ENCODE measurements around the gene YES1.

The YES1 gene

DNA sequence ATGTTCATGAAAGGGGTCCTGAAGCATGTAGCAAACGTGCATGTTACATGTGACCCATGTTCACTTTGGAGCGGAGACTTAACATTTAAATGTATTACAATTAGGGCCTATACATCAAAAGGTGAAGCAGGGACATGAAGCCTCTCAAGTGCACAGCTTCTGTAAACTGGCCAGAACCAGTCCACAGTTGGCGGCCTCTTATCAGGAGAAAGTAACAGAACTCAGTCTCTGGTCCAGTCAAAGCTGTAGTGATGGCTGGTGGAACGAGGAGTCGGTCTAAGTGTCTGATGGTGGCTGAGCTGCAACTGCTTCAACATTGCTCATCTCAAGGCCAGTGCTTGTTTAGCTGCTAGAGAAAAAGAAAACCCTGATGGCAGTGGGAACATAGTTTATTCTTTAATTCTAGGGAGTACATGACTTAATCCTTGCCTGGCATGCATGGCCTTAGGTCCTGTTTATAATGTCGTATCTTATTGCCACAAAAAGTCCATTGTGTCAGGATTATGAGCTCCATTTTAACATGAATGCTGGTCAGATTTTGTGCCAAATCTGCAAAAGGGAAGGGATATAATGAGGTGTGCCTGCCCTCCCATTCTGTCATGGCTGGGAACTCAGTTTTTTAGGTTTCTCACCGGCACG lies 22.2 kb upstream of the YES1 start:
- Histone ChIP-seq H2AFZ (ENCODE audit: low read depth, low read length) (no peak overlapping the region), H3K27ac (ENCODE audit: low read length) (no peak overlapping the region), H3K79me2 (ENCODE audit: low read length) (no peaks in the 10 kb centered on the region), H3K36me3 (replicated peaks; ENCODE audit: low read depth, low read length) (no peaks in the 10 kb centered on the region), H3K4me3 (ENCODE audit: low read length) (no peak overlapping the region), H4K20me1 (ENCODE audit: insufficient read depth, low read length) (no peaks in the 10 kb centered on the region), H3K9ac (ENCODE audit: low read length) (no peak overlapping the region), H3K4me2 (ENCODE audit: low read length) (no peak overlapping the region), H3K9me3 (ENCODE audit: insufficient read depth, low read length) (no peaks in the 10 kb centered on the region), H3K4me1 (ENCODE audit: low read length) (no peaks in the 10 kb centered on the region; the same call in 1 of the 2 replicates), H3K27me3 (ENCODE audit: low read depth, low read length) (no peaks in the 10 kb centered on the region)
- TF ChIP-seq, protein P1, sequence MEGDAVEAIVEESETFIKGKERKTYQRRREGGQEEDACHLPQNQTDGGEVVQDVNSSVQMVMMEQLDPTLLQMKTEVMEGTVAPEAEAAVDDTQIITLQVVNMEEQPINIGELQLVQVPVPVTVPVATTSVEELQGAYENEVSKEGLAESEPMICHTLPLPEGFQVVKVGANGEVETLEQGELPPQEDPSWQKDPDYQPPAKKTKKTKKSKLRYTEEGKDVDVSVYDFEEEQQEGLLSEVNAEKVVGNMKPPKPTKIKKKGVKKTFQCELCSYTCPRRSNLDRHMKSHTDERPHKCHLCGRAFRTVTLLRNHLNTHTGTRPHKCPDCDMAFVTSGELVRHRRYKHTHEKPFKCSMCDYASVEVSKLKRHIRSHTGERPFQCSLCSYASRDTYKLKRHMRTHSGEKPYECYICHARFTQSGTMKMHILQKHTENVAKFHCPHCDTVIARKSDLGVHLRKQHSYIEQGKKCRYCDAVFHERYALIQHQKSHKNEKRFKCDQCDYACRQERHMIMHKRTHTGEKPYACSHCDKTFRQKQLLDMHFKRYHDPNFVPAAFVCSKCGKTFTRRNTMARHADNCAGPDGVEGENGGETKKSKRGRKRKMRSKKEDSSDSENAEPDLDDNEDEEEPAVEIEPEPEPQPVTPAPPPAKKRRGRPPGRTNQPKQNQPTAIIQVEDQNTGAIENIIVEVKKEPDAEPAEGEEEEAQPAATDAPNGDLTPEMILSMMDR (IDR thresholded peaks at IDR 0.05; ENCODE audit: low read depth, low read length), result no peak
- TF ChIP-seq EZH2phosphoT487 (IDR thresholded peaks at IDR 0.05; ENCODE audit: low read depth), result no peak

DNA sequence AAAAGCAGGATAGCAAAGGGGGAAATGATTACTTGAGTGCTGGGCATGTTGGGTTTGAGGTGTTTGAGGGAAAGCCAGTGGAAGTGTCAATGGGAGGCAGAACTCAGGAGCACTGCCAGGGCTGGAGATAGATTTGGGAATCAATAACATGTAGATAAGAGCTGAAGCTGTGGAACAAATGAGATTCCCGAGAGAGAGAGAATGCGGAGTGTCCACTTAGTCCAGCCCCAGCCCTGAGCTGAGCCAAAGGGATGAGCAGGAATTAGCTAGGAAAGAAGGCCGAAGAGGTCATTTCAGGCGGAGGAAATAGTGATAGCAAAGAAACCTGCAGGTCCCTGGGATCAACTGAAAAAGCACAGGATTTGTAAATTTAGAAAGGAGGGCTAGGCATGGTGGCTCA lies 21.2 kb upstream of the YES1 start:
- Histone ChIP-seq H3K9ac (ENCODE audit: low read length) (no peak overlapping the region), H3K27me3 (ENCODE audit: low read depth, low read length) (no peaks in the 10 kb centered on the region), H3K36me3 (replicated peaks; ENCODE audit: low read depth, low read length) (no peaks in the 10 kb centered on the region), H3K9me3 (ENCODE audit: insufficient read depth, low read length) (no peaks in the 10 kb centered on the region), H3K27ac (ENCODE audit: low read length) (no peak overlapping the region), H2AFZ (ENCODE audit: low read depth, low read length) (no peak overlapping the region), H4K20me1 (ENCODE audit: insufficient read depth, low read length) (no peaks in the 10 kb centered on the region), H3K4me3 (ENCODE audit: low read length) (no peak overlapping the region), H3K4me2 (ENCODE audit: low read length) (no peak overlapping the region), H3K79me2 (ENCODE audit: low read length) (no peaks in the 10 kb centered on the region), H3K4me1 (ENCODE audit: low read length) (no peaks in the 10 kb centered on the region)
- TF ChIP-seq, protein P1 (IDR thresholded peaks at IDR 0.05; ENCODE audit: low read depth, low read length), result no peak
- no peak for TF ChIP-seq EZH2phosphoT487 (IDR thresholded peaks at IDR 0.05; ENCODE audit: low read depth)

DNA sequence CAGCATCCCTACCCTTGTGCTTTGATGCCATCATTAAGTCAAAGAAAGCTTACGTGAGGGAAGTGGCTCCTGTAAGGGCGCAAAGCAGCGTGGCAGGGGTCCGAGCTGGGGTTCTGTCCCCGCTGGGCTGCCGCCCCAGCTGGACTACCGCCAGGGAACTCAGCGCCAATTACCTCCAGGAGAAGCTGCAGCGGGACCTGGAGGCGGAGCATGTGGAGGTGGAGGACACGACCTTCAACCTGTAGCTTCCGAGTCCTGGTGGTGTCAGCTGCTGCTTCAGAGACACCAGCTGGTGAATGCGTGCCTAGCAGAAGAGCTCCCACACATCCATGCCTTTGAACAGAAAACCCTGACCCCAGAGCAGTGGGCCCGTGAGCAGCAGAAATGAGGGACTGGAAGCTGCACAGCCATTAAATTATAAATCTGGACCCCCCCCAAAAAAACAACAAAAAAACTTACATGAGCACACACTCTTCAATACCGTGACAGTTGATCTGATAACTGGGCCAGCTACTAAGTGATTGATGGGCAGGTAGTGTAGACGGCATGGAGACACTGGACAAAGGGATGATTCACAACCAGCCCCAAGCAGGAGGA lies 20.1 kb upstream of the YES1 start:
- Histone ChIP-seq H3K9ac (ENCODE audit: low read length) (no peak overlapping the region), H3K36me3 (replicated peaks; ENCODE audit: low read depth, low read length) (no peaks in the 10 kb centered on the region), H3K27me3 (ENCODE audit: low read depth, low read length) (no peaks in the 10 kb centered on the region), H4K20me1 (ENCODE audit: insufficient read depth, low read length) (no peaks in the 10 kb centered on the region), H3K9me3 (ENCODE audit: insufficient read depth, low read length) (no peaks in the 10 kb centered on the region), H3K27ac (ENCODE audit: low read length) (no peak overlapping the region), H3K4me3 (ENCODE audit: low read length) (no peak overlapping the region), H2AFZ (ENCODE audit: low read depth, low read length) (no peak overlapping the region), H3K4me2 (ENCODE audit: low read length) (no peak overlapping the region), H3K4me1 (ENCODE audit: low read length) (no peaks in the 10 kb centered on the region), H3K79me2 (ENCODE audit: low read length) (no peaks in the 10 kb centered on the region)
- TF ChIP-seq EZH2phosphoT487 (IDR thresholded peaks at IDR 0.05; ENCODE audit: low read depth), result no peak
- TF ChIP-seq, protein P1 (IDR thresholded peaks at IDR 0.05; ENCODE audit: low read depth, low read length), result 0 out of 2 replicates have a peak, but pooled peaks have one; percentile 11

DNA sequence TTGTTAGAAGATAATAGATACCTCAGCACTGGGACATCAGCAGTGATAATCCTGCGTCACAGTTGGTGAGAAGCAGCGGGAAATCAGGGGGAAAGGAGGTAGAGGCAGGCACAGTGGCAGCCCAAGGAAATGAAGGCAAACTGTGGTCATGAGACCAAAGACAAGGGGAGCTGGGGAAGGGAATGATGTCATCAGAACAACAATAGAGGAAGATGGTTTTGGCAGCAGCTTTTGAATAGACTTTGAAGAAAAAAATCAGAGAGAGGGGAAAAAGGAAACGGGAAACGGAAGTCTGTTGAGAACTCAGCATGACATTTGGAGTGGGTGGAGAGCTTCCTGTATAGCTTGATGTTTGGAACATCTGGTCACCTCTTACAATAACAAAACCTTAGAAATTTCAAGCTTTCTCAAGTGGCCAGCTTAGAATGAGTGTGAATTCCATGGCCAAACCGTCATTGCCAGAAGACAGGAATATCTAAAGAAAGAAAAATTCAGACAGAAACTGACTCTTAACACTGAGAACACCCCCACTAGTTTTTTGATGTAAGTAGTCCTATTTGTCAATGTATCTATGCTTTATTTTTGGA lies 18.4 kb upstream of the YES1 start:
- H3K27ac ChIP-seq (ENCODE audit: low read length), result no peak overlapping the region
- TF ChIP-seq EZH2phosphoT487 (IDR thresholded peaks at IDR 0.05; ENCODE audit: low read depth), result no peak
- TF ChIP-seq, protein P1 (IDR thresholded peaks at IDR 0.05; ENCODE audit: low read depth, low read length), result no peak
- no peaks in the 10 kb centered on the region for H3K4me1 ChIP-seq (ENCODE audit: low read length)
- H2AFZ ChIP-seq (ENCODE audit: low read depth, low read length), result peak overlapping the region; percentile 51; the same call in 1 of the 2 replicates
- no peaks in the 10 kb centered on the region for H3K36me3 ChIP-seq (replicated peaks; ENCODE audit: low read depth, low read length)
- peak overlapping the region; percentile 32 for H3K4me2 ChIP-seq (ENCODE audit: low read length)
- H3K27me3 ChIP-seq (ENCODE audit: low read depth, low read length), result 0 out of 2 replicates have a peak, but pooled peaks cover 2% of the 10 kb centered on the region
- no peaks in the 10 kb centered on the region for H4K20me1 ChIP-seq (ENCODE audit: insufficient read depth, low read length)
- H3K9me3 ChIP-seq (ENCODE audit: insufficient read depth, low read length), result no peaks in the 10 kb centered on the region
- H3K4me3 ChIP-seq (ENCODE audit: low read length), result no peak overlapping the region
- H3K79me2 ChIP-seq (ENCODE audit: low read length), result no peaks in the 10 kb centered on the region
- no peak overlapping the region for H3K9ac ChIP-seq (ENCODE audit: low read length)

All from OCI-LY3 (cell line).